Mucosa of rectum (tissue), 2 donors: ENCODE data around the gene MGLL.

Source experiments
- H3K27ac ChIP-seq, 2 donors: one replicate each; pipeline ENCODE4 v1.7.0; 2013; ENCODE audit warnings: inconsistent platforms in 2 of 2, low read depth in 2 of 2, low read length in 2 of 2
- H3K27me3 ChIP-seq, 2 donors: one replicate each; pipeline ENCODE4 v1.7.0; 2013; ENCODE audit warnings: low read length in 2 of 2; ENCODE audit not compliant: control insufficient read depth in 2 of 2, insufficient read depth in 2 of 2
- H3K36me3 ChIP-seq, 2 donors: one replicate each; pipeline ENCODE4 v1.7.0; 2013; ENCODE audit warnings: low read length in 2 of 2; ENCODE audit not compliant: control insufficient read depth in 2 of 2, insufficient read depth in 2 of 2
- H3K4me1 ChIP-seq, 2 donors: one replicate each; pipeline ENCODE4 v1.7.0; 2013; ENCODE audit warnings: low read length in 2 of 2, mild to moderate bottlenecking in 1 of 2; ENCODE audit not compliant: control insufficient read depth in 2 of 2, insufficient read depth in 2 of 2
- H3K4me3 ChIP-seq, 2 donors: one replicate each; pipeline ENCODE4 v1.7.0; 2013; ENCODE audit warnings: low read length in 2 of 2
- H3K9ac ChIP-seq, 2 donors: one replicate each; pipeline ENCODE4 v1.7.0; 2013; ENCODE audit warnings: low read length in 2 of 2, low read depth in 1 of 2, mild to moderate bottlenecking in 1 of 2
- H3K9me3 ChIP-seq, 2 donors: one replicate each; pipeline ENCODE4 v1.7.0; 2013; ENCODE audit warnings: low read length in 2 of 2; ENCODE audit not compliant: control insufficient read depth in 2 of 2
- donor health status: healthy.
- donor health status: Normal muscosa, but diverticular disease.

Gene MGLL

DNA sequence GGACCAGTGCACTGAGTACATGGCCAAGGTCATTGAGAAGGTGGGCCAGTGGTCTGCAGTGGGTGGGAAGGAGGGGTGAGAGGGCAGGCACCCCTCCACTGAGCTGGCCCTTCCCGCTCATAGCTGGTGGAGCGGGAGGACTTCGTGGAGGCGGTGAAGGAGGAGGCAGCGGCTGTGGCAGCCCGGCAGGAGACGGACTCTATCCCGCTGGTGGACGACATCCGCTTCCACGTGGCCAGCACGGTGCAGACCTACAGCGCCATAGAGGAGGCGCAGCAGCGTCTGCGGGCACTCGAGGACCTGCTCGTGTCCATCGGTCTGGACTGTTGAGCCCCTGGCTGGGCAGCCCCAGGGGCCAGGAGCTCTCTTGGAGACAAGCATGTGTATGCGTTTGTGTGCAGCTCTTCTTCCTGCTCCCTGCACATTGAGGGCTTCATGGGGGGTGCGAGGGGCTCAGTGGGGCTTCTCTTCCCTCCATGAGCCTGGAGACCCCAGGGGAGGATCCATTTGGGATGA lies 142.1 kb downstream of the MGLL start:
- H3K9me3 ChIP-seq, result no peaks in the 10 kb centered on the region
- H3K27ac ChIP-seq, result no peak overlapping the region
- H3K36me3 ChIP-seq, result peaks cover 4 to 12% of the 10 kb centered on the region in 2 donors
- no peaks in the 10 kb centered on the region for H3K27me3 ChIP-seq
- no peaks in the 10 kb centered on the region for H3K4me1 ChIP-seq
- H3K4me3 ChIP-seq, result no peak overlapping the region
- H3K9ac ChIP-seq, result no peak overlapping the region

DNA sequence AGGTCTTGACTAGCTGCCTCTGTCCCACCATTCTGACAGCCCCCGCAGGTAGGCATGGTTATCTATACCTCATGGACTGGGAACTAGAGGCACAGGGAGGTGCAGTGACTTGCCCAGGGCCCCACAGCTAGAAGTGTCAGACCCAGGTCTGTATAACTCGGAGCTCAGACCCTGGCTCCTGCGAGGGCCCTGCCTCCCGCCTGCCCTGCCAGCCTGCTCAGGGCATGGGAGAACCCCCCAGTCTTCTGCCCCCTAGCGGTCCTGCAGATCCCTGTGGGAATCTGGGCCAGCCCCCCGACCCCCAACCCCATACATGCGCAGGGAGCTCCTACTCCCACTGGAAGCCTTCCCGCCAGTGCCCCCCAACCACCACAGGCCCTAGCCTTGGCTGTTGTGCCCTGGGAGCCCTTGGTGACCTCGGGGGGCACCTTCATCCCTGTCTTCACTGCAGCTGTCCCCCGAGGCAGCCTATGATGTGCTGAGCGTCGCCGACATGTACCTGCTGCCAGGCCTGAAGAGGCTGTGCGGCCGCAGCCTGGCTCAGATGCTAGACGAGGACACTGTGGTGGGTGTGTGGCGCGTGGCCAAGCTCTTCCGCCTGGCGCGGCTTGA lies 142.7 kb downstream of the MGLL start:
- Histone ChIP-seq H3K9me3 (no peaks in the 10 kb centered on the region), H3K36me3 (peaks cover 4 to 12% of the 10 kb centered on the region in 2 donors), H3K4me1 (peaks cover 0 to under 1% of the 10 kb centered on the region in 2 donors), H3K27ac (no peak overlapping the region), H3K27me3 (no peaks in the 10 kb centered on the region), H3K9ac (no peak overlapping the region), H3K4me3 (no peak overlapping the region)

DNA sequence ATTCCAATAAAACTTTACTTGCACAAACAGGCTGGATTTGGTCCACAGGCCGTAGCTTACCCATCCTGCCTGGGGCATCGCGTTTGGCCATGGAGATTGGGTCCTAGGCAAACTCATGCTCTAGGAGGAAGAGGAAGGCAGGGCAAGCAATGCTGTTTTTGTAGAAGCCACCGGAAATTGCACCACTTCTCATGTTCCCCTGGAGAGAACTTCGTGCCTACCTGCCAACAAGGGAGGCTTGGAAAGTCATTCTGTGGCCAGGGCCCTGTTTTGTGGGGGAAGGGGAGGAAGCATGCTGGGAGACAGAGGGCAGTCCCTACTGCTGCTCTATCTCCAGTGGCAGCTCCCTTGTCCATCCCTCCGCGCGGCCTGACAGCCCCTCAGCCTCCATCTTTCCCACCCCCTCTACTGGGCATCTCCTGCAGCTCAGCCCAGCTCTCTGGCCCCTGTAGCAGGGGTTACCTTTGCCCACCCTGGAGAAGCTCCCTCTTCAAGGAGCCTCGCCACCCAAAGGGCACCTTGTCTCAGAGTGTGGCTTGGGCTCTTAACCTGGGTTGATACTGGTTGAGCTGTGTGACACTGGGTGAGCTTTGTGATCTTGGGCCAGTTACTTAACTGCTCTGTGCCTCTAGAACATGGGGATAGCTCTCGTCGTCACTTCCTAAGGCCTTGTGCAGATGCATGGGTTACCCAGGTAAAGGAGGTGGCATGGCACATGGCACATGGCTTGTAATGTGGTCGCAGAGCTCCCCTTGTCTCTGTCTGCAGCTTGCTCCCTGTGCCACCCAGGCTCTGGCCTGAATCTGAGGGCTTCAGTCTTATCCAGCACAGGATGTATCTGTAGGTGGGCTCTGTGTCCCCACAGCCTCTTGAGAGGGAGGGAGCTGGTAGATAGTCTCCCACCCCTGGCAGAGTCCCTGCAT lies 143.4 kb downstream of the MGLL start:
- H3K9me3 ChIP-seq, result no peaks in the 10 kb centered on the region
- no peak overlapping the region for H3K27ac ChIP-seq
- no peaks in the 10 kb centered on the region for H3K27me3 ChIP-seq
- no peak overlapping the region for H3K9ac ChIP-seq
- H3K36me3 ChIP-seq, result peaks cover 4 to 12% of the 10 kb centered on the region in 2 donors
- H3K4me3 ChIP-seq, result no peak overlapping the region
- peaks cover 3 to 6% of the 10 kb centered on the region in 2 donors for H3K4me1 ChIP-seq

DNA sequence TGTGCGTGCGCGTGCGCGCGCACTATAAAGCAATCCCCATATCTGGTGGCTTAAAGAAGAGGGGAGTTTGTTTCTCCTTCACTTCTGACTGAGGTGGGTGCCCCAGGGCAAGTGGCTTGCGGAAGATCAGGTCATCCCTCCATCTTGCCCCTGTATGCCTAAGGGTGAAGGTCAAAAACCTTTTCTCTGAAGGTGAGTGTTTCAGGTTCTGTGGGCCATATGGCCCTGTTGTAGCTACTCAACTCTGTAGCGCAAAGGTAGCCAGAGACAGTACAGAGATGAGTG lies 144.1 kb downstream of the MGLL start:
- Histone ChIP-seq H3K36me3 (peaks cover 4 to 12% of the 10 kb centered on the region in 2 donors), H3K4me1 (peaks cover 9 to 10% of the 10 kb centered on the region in 2 donors), H3K9me3 (no peaks in the 10 kb centered on the region), H3K27me3 (no peaks in the 10 kb centered on the region), H3K9ac (no peak overlapping the region), H3K4me3 (no peak overlapping the region), H3K27ac (no peak overlapping the region)

DNA sequence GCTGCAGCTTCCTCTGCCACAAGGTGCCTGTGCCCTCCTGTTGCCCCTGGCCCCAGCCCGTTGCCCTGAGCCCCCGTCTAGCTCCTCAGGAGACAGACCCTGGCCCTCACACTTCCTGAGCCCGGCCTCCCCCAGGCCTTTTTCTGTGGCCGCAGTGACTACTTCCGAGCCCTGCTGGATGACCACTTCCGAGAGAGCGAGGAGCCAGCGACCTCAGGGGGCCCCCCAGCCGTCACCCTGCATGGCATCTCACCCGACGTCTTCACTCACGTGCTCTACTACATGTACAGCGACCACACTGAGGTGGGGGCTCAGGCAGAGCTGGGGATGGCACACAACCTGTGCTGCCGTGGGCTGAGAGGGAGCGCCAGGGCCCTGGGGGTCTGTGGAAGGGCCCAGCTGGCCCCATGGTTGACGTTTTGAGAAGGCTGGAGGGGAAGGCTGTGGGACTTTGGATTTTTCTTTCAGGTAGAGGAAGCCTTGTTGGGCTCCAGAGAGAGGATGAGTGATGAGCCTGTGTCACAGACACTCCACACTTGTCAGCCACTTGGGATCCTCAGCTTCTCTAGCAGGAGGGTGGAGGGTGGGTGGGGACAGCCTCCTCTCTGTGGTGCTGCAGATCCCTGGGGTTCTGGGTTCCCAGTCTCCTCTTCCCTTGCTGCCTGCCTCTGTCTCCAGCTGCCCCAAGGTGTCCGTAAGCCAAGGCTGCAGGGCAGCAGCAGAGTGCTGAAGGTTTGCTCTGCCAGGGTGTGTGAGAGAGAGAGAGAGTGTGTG lies 144.6 kb downstream of the MGLL start:
- Histone ChIP-seq H3K27me3 (no peaks in the 10 kb centered on the region), H3K9ac (no peak overlapping the region), H3K27ac (no peak overlapping the region), H3K4me1 (peaks cover 10 to 11% of the 10 kb centered on the region in 2 donors), H3K36me3 (peaks cover 4 to 12% of the 10 kb centered on the region in 2 donors), H3K9me3 (no peaks in the 10 kb centered on the region), H3K4me3 (no peak overlapping the region)

DNA sequence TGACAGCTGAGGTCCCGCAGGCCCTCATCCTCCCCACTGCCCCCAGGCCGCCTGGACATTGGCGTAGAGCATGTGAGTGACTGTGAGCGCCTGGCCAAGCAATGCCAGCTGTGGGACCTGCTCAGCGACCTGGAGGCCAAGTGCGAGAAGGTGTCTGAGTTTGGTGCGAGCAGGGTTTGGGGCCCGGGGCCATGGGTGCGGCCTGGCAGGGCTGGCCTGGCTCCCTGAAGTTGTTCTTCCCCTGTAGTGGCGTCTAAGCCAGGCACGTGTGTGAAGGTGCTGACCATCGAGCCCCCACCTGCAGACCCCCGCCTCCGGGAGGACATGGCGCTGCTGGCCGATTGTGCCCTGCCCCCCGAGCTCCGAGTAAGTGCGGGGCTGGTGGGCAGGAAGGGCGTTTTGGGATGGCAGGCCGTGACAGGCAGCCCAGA lies 145.4 kb downstream of the MGLL start:
- no peak overlapping the region for H3K4me3 ChIP-seq
- H3K9ac ChIP-seq, result no peak overlapping the region
- no peak overlapping the region for H3K27ac ChIP-seq
- no peaks in the 10 kb centered on the region for H3K27me3 ChIP-seq
- peaks cover 12 to 13% of the 10 kb centered on the region in 2 donors for H3K4me1 ChIP-seq
- H3K9me3 ChIP-seq, result no peaks in the 10 kb centered on the region
- peaks cover 4 to 12% of the 10 kb centered on the region in 2 donors for H3K36me3 ChIP-seq

DNA sequence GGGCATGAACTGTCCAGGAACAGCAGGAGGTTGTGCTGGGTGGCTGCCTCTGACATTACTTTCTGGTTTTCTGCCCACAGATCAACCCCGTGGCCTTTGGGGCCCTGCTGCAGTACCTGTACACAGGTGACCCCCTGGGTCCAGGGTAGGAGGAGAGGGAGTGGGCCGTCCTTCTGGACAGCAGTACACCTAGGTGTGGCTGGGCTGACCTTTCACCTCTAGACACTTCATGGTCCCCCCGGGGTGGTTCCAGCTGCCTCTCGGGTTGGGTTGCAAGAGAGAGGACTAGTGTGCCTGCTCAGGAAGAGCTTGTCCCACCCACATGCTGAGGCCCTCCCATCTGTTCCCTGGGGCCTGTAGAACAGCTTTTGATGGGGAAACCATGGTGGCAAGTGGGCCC lies 145.9 kb downstream of the MGLL start:
- H3K9me3 ChIP-seq, result no peaks in the 10 kb centered on the region
- H3K4me3 ChIP-seq, result no peak overlapping the region
- no peak overlapping the region for H3K27ac ChIP-seq
- H3K4me1 ChIP-seq, result peaks cover 16 to 17% of the 10 kb centered on the region in 2 donors
- H3K36me3 ChIP-seq, result peaks cover 4 to 12% of the 10 kb centered on the region in 2 donors
- H3K9ac ChIP-seq, result no peak overlapping the region
- no peaks in the 10 kb centered on the region for H3K27me3 ChIP-seq

DNA sequence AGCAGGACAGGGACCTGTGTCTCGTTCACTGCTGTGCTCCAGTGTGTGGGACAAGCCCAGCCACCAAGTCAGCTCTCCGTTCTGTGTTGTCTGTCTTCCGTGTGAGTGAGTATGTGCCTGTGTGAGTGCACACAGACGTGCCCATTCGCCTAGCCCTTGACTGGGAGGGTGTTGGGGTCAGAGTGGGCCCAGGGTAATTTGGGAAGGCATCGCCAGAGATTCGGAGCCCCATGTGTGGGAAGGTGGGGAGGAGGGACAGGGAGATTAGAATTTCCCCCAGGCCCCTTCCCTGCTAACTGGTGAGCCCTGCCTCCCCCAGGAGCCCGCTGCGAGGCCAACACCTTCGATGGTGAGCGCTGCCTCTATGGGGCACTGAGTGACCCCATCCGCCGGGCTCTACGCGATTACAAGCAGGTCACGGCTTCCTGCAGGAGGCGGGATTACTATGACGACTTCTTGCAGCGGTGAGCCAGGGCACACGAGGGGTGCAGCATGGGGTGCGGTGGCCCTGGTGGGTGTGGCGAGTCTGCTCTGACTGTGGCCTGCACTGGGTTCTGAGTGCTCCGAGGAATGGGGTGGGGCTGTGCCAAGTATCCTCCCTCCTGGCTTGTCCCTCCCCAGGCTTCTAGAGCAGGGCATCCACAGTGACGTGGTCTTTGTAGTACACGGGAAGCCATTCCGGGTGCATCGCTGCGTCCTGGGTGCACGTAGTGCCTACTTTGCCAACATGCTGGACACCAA lies 146.5 kb downstream of the MGLL start:
- H3K9ac ChIP-seq, result no peak overlapping the region
- H3K4me1 ChIP-seq, result peaks cover 17% of the 10 kb centered on the region in 2 donors
- no peaks in the 10 kb centered on the region for H3K27me3 ChIP-seq
- no peaks in the 10 kb centered on the region for H3K9me3 ChIP-seq
- H3K4me3 ChIP-seq, result no peak overlapping the region
- H3K36me3 ChIP-seq, result peaks cover 4 to 12% of the 10 kb centered on the region in 2 donors
- H3K27ac ChIP-seq, result no peak overlapping the region

DNA sequence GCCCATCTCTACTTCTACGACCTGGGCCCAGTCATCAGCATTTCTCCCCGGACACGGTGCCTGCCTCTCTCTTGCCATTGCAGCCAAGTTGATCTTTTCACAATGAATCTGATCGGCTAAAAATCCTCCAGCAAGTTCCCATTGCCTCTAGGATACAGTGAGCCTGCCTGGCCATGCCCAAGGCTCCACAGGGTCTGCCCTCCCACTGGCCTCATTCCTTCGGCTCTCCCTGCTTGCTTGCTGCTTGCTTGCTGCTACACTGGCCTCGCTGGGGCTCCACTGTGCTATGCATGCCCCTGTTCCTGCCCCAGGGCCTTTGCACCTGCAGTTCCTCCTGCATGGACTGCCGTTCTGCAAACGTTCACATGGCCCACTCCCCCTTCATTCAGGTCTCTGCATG lies 147.5 kb downstream of the MGLL start:
- H3K27me3 ChIP-seq, result no peaks in the 10 kb centered on the region
- no peak overlapping the region for H3K9ac ChIP-seq
- no peak overlapping the region for H3K27ac ChIP-seq

More for the DNA sequence above, 147.5 kb downstream of the MGLL start:
- H3K36me3 ChIP-seq, result peaks cover 4 to 12% of the 10 kb centered on the region in 2 donors
- peaks cover 17% of the 10 kb centered on the region in 2 donors for H3K4me1 ChIP-seq
- no peaks in the 10 kb centered on the region for H3K9me3 ChIP-seq
- no peak overlapping the region for H3K4me3 ChIP-seq
